DND-41 (cell line): ENCODE measurements around the gene RENBP.

Source experiments
- EZH2 ChIP-seq: IDR thresholded peaks from 3 replicates; pipeline ENCODE4 v1.6.1; 2012; ENCODE audit warnings: borderline replicate concordance, low read depth, mild to moderate bottlenecking, moderate library complexity, low read length, inconsistent platforms; ENCODE audit not compliant: severe bottlenecking
- TF ChIP-seq, protein P1 (sequence below): IDR thresholded peaks from 2 replicates; pipeline ENCODE4 v1.5.1; 2012; ENCODE audit warnings: borderline replicate concordance, low read length, moderate library complexity, mild to moderate bottlenecking; ENCODE audit not compliant: poor library complexity, severe bottlenecking; ENCODE audit errors: extremely low read depth

DNA sequence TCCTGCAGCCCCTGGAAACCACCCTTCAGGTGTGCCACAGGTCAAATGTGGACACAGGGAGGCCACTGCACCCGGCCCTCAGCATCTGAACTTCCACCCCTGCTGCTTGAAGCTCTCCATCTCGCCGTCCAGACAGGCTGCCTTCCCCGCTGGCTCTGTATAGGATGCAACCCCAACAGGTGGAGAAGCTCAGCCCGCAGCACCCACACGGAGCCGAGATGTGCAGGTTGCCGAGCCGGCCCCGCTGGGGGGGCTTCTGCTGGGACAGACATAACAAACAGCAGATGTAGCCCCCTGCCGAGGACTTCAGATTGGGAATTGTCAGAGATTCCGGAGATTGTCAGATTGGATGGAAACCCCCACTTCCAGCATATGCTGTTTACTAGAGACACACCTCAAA is 48.6 kb upstream of the RENBP start:
- no peak for TF ChIP-seq EZH2
- TF ChIP-seq, protein P1, sequence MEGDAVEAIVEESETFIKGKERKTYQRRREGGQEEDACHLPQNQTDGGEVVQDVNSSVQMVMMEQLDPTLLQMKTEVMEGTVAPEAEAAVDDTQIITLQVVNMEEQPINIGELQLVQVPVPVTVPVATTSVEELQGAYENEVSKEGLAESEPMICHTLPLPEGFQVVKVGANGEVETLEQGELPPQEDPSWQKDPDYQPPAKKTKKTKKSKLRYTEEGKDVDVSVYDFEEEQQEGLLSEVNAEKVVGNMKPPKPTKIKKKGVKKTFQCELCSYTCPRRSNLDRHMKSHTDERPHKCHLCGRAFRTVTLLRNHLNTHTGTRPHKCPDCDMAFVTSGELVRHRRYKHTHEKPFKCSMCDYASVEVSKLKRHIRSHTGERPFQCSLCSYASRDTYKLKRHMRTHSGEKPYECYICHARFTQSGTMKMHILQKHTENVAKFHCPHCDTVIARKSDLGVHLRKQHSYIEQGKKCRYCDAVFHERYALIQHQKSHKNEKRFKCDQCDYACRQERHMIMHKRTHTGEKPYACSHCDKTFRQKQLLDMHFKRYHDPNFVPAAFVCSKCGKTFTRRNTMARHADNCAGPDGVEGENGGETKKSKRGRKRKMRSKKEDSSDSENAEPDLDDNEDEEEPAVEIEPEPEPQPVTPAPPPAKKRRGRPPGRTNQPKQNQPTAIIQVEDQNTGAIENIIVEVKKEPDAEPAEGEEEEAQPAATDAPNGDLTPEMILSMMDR = no peak
